Stimulated activated CD8-positive, alpha-beta memory T cell treated with anti-CD3 and anti-CD28 coated beads, Interleukin-7, amount 100 ng/mL, for 48 hours (primary cell): ENCODE measurements around the gene CNP.
"Not testable (repeated sequence)": the region's sequence is repeated elsewhere in the genome, so short reads cannot be mapped to it uniquely, and the experiment has no call there.

Experiments
- DNase-seq, 2 donors: peaks; one replicate each; pipeline ENCODE4 v3.0.0-alpha.2; 2020; ENCODE audit warnings: low read depth in 1 of 2; ENCODE audit errors: extremely low read depth in 1 of 2

The CNP gene

GRCh38 chr17:41966463-41967140, at the start of gene CNP:
CNP (plus strand) TSS chr17:41966795; CDS start chr17:41966885, 90 bp downstream.
- peak; percentile 81 to 82 for DNase-seq

- DNase-seq, result no peak
Observed at GRCh38 chr17:41917192-41917591, 49.4 kb upstream of the CNP start.

GRCh38 chr17:41917679-41918313, 48.8 kb upstream of the CNP start:
- peak in 1 of 2 donors; percentile 9 for DNase-seq

DNA sequence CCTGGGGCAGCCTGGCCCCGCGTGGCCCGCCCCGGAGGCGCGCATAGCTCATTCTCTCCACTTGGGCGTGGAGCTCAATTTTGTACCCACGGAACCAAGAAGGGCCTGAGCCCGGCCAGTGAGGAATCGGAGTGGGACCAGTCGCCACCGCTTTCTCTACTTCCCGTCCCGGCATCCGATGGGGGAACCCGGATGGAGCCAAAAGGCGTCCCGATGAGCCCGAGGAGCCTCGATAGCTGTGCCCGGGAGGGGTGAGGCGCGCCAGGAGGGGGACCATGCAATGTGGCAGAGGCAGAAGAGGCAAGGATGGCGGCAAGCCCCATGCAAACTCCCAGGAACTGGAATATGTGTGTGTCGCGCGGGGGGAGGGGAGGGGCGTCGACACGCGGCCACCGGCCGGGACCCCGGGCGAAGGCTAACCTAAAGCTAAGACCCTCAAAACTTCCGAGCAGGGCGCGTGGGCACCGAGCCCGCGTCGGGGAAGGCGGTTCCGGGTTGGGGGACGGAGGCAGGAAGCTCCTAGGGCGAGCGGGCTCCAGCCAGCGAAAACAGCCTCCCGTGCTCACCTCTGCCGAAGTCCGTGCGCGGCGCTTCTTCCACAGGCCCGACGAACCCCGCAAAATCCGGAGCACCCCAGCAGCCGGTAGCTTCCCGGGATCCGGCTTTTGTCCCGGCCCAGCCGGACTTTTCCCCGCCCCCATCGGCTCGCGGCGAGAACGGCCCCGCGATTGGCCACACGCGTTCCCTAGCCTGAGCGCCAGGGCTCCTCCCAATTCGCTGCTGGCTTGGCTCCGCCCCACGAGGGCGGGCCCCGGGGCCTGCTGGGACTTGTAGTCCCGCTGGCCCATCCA, 48.1 kb upstream of the CNP start, which contains the start of gene ACLY:
ACLY (minus strand) TSS at position 638 of the 851 bp plus-strand sequence. CDS start 5,078 bp downstream, outside the sequence.
- DNase-seq, result peak; percentile 93 to 97

- no peak for DNase-seq
Observed at GRCh38 chr17:41919165-41919817, 47.3 kb upstream of the CNP start.

DNA sequence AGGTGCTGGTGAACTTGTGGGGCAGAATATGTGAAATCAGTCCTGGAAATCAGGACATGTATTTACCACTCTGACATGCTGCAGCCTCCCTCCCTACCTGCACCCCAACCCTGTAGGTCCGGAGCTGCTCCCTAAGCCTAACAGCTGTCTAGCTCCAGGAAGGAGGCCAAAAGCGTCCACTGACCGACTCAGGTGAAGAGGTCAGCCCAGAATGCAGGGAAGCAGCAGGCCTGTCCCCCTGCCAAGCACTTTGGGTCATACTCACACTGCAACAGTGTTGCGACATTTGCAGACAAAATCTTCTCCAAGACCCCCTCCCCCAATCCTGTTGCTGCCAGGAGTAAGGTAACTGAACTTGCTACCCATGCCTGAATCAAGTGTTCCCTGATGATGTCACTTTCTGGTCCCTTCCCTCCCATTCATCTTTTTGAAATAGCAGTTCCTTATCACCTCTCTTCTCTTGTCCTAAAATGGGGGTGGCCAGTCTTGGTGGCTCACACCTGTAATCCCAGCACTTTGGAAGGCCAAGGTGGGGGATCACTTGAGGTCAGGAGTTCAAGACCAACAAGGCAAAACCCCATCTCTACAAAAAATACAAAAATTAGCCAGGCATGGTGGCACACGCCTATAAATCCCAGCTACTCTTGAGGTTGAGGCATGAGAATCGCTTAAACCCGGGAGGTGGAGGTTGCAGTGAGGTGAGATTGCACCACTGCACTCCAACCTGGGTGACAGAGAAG, 46.6 kb upstream of the CNP start:
- no peak for DNase-seq

DNA sequence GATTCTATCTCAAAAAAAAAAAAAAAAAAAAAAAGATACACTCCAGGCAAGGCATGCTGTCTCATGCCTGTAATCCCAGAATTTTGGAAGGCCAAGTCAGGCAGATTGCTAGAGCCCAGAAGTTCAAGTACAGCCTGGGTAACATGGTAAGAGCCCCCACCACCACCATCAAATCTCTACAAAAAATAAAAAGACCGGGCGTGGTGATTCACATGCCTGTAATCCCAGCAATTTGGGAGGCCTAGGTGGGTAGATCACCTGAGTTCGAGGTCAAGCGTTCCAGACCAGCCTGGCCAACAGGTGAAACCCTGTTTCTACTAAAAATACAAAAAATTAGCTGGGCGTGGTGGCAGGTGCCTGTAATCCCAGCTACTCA, 46.0 kb upstream of the CNP start:
- DNase-seq, result no peak

- no peak for DNase-seq
Observed at GRCh38 chr17:41925991-41926590, 40.5 kb upstream of the CNP start.

- DNase-seq, result no peak
Observed at GRCh38 chr17:41928693-41929251, 37.8 kb upstream of the CNP start.

DNA sequence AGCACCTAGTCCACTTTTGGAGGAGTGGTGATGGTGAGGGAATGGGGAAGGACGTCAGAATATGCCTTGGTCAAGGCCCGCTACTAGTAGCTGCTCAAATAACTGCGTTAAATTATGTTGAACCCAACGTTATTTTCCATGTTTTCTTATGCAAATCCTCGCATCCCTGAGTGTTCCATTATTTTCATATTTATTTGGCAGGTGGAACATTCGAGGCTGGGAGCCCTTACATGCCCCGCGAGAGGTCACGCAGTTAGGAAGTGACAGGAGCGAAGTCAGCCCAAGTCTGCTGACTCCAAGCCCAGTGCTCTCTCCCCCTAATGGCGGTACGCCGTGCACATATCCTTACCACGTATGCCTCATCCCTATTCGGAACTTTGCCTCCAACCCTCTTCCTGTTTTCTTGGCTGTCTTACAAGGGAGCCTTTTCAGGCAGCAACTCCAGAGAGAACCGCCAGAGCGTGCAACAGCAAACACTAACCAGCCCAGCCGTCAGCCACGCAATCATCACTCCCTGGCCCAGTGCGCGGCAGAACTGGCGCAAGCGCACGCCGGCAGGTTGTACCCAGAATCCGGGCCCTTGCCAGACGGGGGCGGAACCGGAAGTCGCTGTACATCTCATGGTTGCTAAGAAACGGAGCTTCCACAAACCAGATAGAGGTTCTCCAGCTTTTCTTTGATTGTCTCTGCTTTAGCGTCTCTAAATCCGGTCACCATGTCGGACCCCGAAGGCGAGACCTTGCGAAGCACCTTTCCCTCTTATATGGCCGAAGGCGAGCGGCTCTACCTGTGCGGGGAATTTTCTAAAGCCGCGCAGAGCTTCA, 36.4 kb upstream of the CNP start, which contains the start of gene ODAD4:
ODAD4 (plus strand) TSS at position 609 of the 824 bp plus-strand sequence; CDS start at position 716, 107 bp downstream.
- peak; percentile 94 to 95 for DNase-seq

DNA sequence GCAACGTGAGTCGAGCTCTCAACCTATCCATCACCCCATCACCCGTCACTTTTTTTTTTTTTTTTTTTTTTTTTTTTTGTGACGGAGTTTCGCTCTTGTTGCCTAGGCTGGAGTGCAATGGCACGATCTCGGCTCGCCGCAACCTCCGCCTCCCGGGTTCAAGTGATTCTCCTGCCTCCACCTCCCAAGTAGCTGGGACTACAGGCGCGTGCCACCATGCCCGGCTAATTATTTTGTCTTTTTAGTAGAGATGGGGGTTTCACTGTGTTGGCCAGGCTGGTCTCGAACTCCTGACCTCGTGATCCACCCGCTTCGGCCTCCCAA, 35.8 kb upstream of the CNP start:
- not testable (repeated sequence) for DNase-seq

DNA sequence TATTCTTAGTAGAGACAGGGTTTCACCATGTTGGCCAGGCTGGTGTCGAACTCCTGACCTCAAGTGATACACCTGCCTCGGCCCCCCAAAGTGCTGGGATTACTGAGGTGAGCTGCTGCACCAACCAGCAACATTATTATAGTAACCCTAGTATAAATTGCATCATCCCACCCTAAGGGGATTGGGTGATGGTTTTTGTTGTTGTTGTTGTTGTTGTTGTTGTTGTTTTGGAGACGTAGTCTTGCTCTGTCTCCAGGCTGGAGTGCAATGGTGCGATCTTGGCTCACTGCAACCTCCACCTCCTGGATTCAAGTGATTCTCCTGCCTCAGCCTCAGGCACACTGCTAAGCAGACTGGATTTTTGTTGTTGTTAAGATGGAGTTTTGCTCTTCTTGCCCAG, 34.9 kb upstream of the CNP start:
- DNase-seq, result not testable (repeated sequence)

DNA sequence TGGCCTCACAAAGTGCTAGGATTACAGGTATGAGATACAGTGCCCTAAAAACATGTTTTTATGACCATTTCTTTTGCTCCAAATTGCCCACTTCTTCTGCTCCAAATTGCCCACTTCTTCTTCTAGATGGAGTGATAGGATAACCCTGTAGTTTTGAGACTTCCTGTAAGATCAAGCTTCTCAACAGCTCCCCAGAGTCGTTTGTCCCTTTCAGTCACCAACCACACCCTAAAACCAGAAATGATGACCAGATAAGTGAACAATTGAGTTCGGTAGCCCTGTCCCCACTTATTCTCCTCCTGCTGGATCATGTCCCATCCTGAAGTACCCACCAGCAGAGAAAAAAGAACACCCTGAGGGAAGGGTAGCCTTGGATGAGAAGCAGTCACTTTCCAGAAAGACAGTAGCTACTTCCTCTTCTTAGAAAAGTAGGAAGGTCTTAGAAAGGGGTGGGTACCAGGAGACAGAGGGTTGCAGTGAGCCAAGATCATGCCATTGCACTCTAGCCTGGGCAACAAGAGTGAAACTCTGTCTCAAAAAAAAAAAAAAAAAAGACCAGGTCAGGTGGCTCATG, 33.7 kb upstream of the CNP start:
- DNase-seq, result no peak

GRCh38 chr17:41935641-41936040, 31.0 kb upstream of the CNP start:
- no peak for DNase-seq

- DNase-seq, result no peak
Observed at GRCh38 chr17:41937970-41938954, 28.3 kb upstream of the CNP start.

GRCh38 chr17:41939044-41939692, 27.4 kb upstream of the CNP start:
- DNase-seq, result no peak

- DNase-seq, result no peak
Observed at GRCh38 chr17:41939693-41940090, 26.9 kb upstream of the CNP start.
